ENCODE measurements around the gene OR52K1.
"Not testable (repeated sequence)": the region's sequence is repeated elsewhere in the genome, so short reads cannot be mapped to it uniquely, and the experiment has no call there.

The OR52K1 gene

GRCh38 chr11:4491878-4492606, 9.6 kb downstream of the OR52K1 start:
- DNase-seq (ENCODE audit: low spot score) = no peak

- DNase-seq (ENCODE audit: low spot score) = no peak
Observed at GRCh38 chr11:4493480-4493818, 11.0 kb downstream of the OR52K1 start.

- DNase-seq (ENCODE audit: low spot score) = no peak
Observed at GRCh38 chr11:4495487-4495886, 13.0 kb downstream of the OR52K1 start.

GRCh38 chr11:4495986-4496385, 13.5 kb downstream of the OR52K1 start:
- DNase-seq (ENCODE audit: low spot score) = no peak

GRCh38 chr11:4496557-4497248, 14.3 kb downstream of the OR52K1 start:
- DNase-seq (ENCODE audit: low spot score) = no peak

GRCh38 chr11:4508886-4509285, 26.4 kb downstream of the OR52K1 start:
- DNase-seq (ENCODE audit: low spot score) = no peak

- DNase-seq (ENCODE audit: low spot score) = no peak
Observed at GRCh38 chr11:4511282-4512245, 29.1 kb downstream of the OR52K1 start.

- no peak for DNase-seq (ENCODE audit: low spot score)
Observed at GRCh38 chr11:4514196-4514595, 31.8 kb downstream of the OR52K1 start.

GRCh38 chr11:4522339-4522738, 39.9 kb downstream of the OR52K1 start:
- no peak for DNase-seq (ENCODE audit: low spot score)

- DNase-seq (ENCODE audit: low spot score) = no peak
Observed at GRCh38 chr11:4522752-4523151, 40.3 kb downstream of the OR52K1 start.

- DNase-seq (ENCODE audit: low spot score) = no peak
Observed at GRCh38 chr11:4523666-4524065, 41.2 kb downstream of the OR52K1 start.

GRCh38 chr11:4527926-4528325, 45.5 kb downstream of the OR52K1 start:
- no peak for DNase-seq (ENCODE audit: low spot score)

- DNase-seq (ENCODE audit: low spot score) = not testable (repeated sequence)
Observed at GRCh38 chr11:4531686-4532085, 49.2 kb downstream of the OR52K1 start.

- DNase-seq (ENCODE audit: low spot score) = peak; percentile 21
Observed at GRCh38 chr11:4539603-4540219, 57.3 kb downstream of the OR52K1 start.

- DNase-seq (ENCODE audit: low spot score) = no peak
Observed at GRCh38 chr11:4541071-4541470, 58.6 kb downstream of the OR52K1 start.

All from globus pallidus (tissue), 1 donor.